ENCODE results near the gene UCK2.

The UCK2 gene

GRCh38 chr1:165904948-165905347 lies 77.5 kb downstream of the UCK2 start:
- DNase-seq = no peak

- DNase-seq = no peak
Observed at GRCh38 chr1:165905853-165906252, 78.4 kb downstream of the UCK2 start.

- DNase-seq = no peak
Observed at GRCh38 chr1:165907256-165907857, 79.9 kb downstream of the UCK2 start.

- DNase-seq = no peak
Observed at GRCh38 chr1:165910764-165911421, 83.5 kb downstream of the UCK2 start.

- DNase-seq = no peak
Observed at GRCh38 chr1:165911609-165912281, 84.3 kb downstream of the UCK2 start.

GRCh38 chr1:165912638-165913037 lies 85.2 kb downstream of the UCK2 start:
- no peak for DNase-seq

GRCh38 chr1:165914136-165914798 lies 86.9 kb downstream of the UCK2 start:
- peak; percentile 63 for DNase-seq

GRCh38 chr1:165915480-165915879 lies 88.1 kb downstream of the UCK2 start:
- no peak for DNase-seq

GRCh38 chr1:165915932-165916348 lies 88.5 kb downstream of the UCK2 start:
- DNase-seq = no peak

- DNase-seq = no peak
Observed at GRCh38 chr1:165917166-165917565, 89.8 kb downstream of the UCK2 start.

GRCh38 chr1:165924117-165924516 lies 96.7 kb downstream of the UCK2 start:
- DNase-seq = no peak

GRCh38 chr1:165925498-165926079 lies 98.2 kb downstream of the UCK2 start:
- DNase-seq = no peak

- DNase-seq = no peak
Observed at GRCh38 chr1:165927169-165927568, 99.8 kb downstream of the UCK2 start.

- peak; percentile 60 for DNase-seq
Observed at GRCh38 chr1:165928075-165928731, 100.8 kb downstream of the UCK2 start.

- DNase-seq = no peak
Observed at GRCh38 chr1:165930961-165931360, 103.5 kb downstream of the UCK2 start.

- DNase-seq = no peak
Observed at GRCh38 chr1:165933446-165934170, 106.2 kb downstream of the UCK2 start.

GRCh38 chr1:165936542-165936941 lies 109.1 kb downstream of the UCK2 start:
- DNase-seq = no peak

GRCh38 chr1:165937829-165938228 lies 110.4 kb downstream of the UCK2 start:
- no peak for DNase-seq

GRCh38 chr1:165938844-165939243 lies 111.4 kb downstream of the UCK2 start:
- DNase-seq = no peak

- DNase-seq = no peak
Observed at GRCh38 chr1:165941531-165941930, 114.1 kb downstream of the UCK2 start.

GRCh38 chr1:165942062-165942461 lies 114.6 kb downstream of the UCK2 start:
- DNase-seq = no peak

All from NCI-H510A treated with DMSO at 0.1 percent for 48 hours (cell line).